ENCODE data around the gene ADGRL2. TPM values are rescaled to one million over a fixed set of nuclear protein-coding genes. Genes with fewer than 3 reads are reported as not detected.

The ADGRL2 gene
- total RNA-seq, 6 donors from 2014 or later: 21.0 to 133 (median 84.0) TPM

GRCh38 chr1:81757398-81758020, 43.2 kb upstream of the ADGRL2 start:
- Histone ChIP-seq H3K27me3 (no peaks in the 10 kb centered on the region), H3K4me3 (no peak overlapping the region), H3K27ac (no peak overlapping the region), H3K4me1 (peaks cover 0 to 10% (median 1%) of the 10 kb centered on the region in 4 donors), H3K9me3 (no peaks in the 10 kb centered on the region), H3K36me3 (no peaks in the 10 kb centered on the region)
- 62 to 63% methylated on average over 8 of the region's 8 CpGs for WGBS, 2 donors
- TF ChIP-seq POLR2A (IDR thresholded peaks at IDR 0.05) (no peak), CTCF (IDR thresholded peaks at IDR 0.05) (no peak), EP300 (IDR thresholded peaks at IDR 0.05) (no peak), POLR2AphosphoS5 (IDR thresholded peaks at IDR 0.05) (no peak)
- ATAC-seq (ENCODE audit: low FRiP score in 2 of 2) (no peak), DNase-seq (no peak)

GRCh38 chr1:81758181-81758580, 42.6 kb upstream of the ADGRL2 start:
- ATAC-seq (ENCODE audit: low FRiP score in 2 of 2): no peak
- H3K36me3 ChIP-seq: no peaks in the 10 kb centered on the region
- 47 to 51% methylated on average over 2 of the region's 2 CpGs for WGBS, 2 donors

GRCh38 chr1:81760477-81761097, 40.1 kb upstream of the ADGRL2 start:
- WGBS, 2 donors: 9 to 11% methylated on average over 1 of the region's 1 CpG

More at GRCh38 chr1:81758181-81758580, 42.6 kb upstream of the ADGRL2 start:
- no peak for DNase-seq
- H3K27ac ChIP-seq: no peak overlapping the region
- H3K4me1 ChIP-seq: peaks cover 0 to 10% (median 1%) of the 10 kb centered on the region in 4 donors
- H3K9me3 ChIP-seq: no peaks in the 10 kb centered on the region
- H3K4me3 ChIP-seq: no peak overlapping the region
- H3K27me3 ChIP-seq: no peaks in the 10 kb centered on the region
- TF ChIP-seq POLR2A (IDR thresholded peaks at IDR 0.05): no peak
- TF ChIP-seq POLR2AphosphoS5 (IDR thresholded peaks at IDR 0.05): no peak
- no peak for TF ChIP-seq CTCF (IDR thresholded peaks at IDR 0.05)
- no peak for TF ChIP-seq EP300 (IDR thresholded peaks at IDR 0.05)

GRCh38 chr1:81775510-81775909, 25.2 kb upstream of the ADGRL2 start:
- no peaks in the 10 kb centered on the region for H3K27me3 ChIP-seq
- no peak overlapping the region for H3K27ac ChIP-seq
- H3K36me3 ChIP-seq: no peaks in the 10 kb centered on the region
- no peak for TF ChIP-seq EP300 (IDR thresholded peaks at IDR 0.05)
- TF ChIP-seq POLR2A (IDR thresholded peaks at IDR 0.05): no peak
- TF ChIP-seq POLR2AphosphoS5 (IDR thresholded peaks at IDR 0.05): no peak
- no peak for TF ChIP-seq CTCF (IDR thresholded peaks at IDR 0.05)
- H3K4me3 ChIP-seq: no peak overlapping the region
- DNase-seq (no peak), ATAC-seq (ENCODE audit: low FRiP score in 2 of 2) (no peak)
- no peaks in the 10 kb centered on the region for H3K9me3 ChIP-seq
- H3K4me1 ChIP-seq: no peaks in the 10 kb centered on the region

More at GRCh38 chr1:81760477-81761097, 40.1 kb upstream of the ADGRL2 start:
- DNase-seq (no peak), ATAC-seq (ENCODE audit: low FRiP score in 2 of 2) (no peak)
- Histone ChIP-seq H3K4me1 (peaks cover 0 to 10% (median 1%) of the 10 kb centered on the region in 4 donors), H3K36me3 (no peaks in the 10 kb centered on the region), H3K27me3 (no peaks in the 10 kb centered on the region), H3K9me3 (no peaks in the 10 kb centered on the region), H3K4me3 (no peak overlapping the region), H3K27ac (no peak overlapping the region)
- TF ChIP-seq CTCF (IDR thresholded peaks at IDR 0.05) (no peak), POLR2AphosphoS5 (IDR thresholded peaks at IDR 0.05) (no peak), EP300 (IDR thresholded peaks at IDR 0.05) (no peak), POLR2A (IDR thresholded peaks at IDR 0.05) (no peak)
